ENCODE data around the gene EDARADD. TPM values are rescaled to one million over a fixed set of nuclear protein-coding genes. Genes with fewer than 3 reads are reported as not detected.

The EDARADD gene
- total and polyA plus RNA-seq, 4 donors: 0.13 to 0.67 (median 0.26) TPM

- no peaks in the 10 kb centered on the region for H3K27me3 ChIP-seq (ENCODE audit: control insufficient read depth in 4 of 4, insufficient read depth in 4 of 4, low read length in 3 of 4)
Measured at GRCh38 chr1:236509647-236510401, 115.7 kb downstream of the EDARADD start.

GRCh38 chr1:236511735-236512418, 117.8 kb downstream of the EDARADD start:
- TF ChIP-seq REST (IDR thresholded peaks at IDR 0.05) (no peak), TAF1 (conservative IDR thresholded peaks at IDR 0.05) (no peak), GABPA (IDR thresholded peaks at IDR 0.05 in 1 of 2, conservative IDR thresholded peaks at IDR 0.05 in 1 of 2) (no peak), HNF4A (conservative IDR thresholded peaks at IDR 0.05) (no peak), FOXA2 (IDR thresholded peaks at IDR 0.05) (no peak), HNF4G (IDR thresholded peaks at IDR 0.05) (no peak)
- Histone ChIP-seq H3K27me3 (ENCODE audit: control insufficient read depth in 4 of 4, insufficient read depth in 4 of 4, low read length in 3 of 4) (no peaks in the 10 kb centered on the region), H3K9ac (ENCODE audit: low read depth in 1 of 2, low read length in 2 of 2) (no peak overlapping the region), H3K4me1 (ENCODE audit: control insufficient read depth in 4 of 4, insufficient read depth in 4 of 4, low read length in 3 of 4) (peaks cover 5 to 27% (median 26%) of the 10 kb centered on the region in 4 donors), H3K9me3 (ENCODE audit: control insufficient read depth in 4 of 4, low read length in 3 of 4) (no peaks in the 10 kb centered on the region), H3K27ac (ENCODE audit: low read depth in 1 of 2, low read length in 2 of 2) (no peak overlapping the region), H3K36me3 (ENCODE audit: control insufficient read depth in 4 of 4, insufficient read depth in 3 of 4, low read depth in 1 of 4, low read length in 3 of 4) (no peaks in the 10 kb centered on the region), H3K4me3 (ENCODE audit: low read depth in 1 of 3, low read length in 3 of 3) (no peak overlapping the region)
- no peak for DNase-seq (ENCODE audit: low spot score)
- WGBS: 68% methylated on average over 11 of the region's 11 CpGs

More at GRCh38 chr1:236509647-236510401, 115.7 kb downstream of the EDARADD start:
- Histone ChIP-seq H3K9ac (ENCODE audit: low read depth in 1 of 2, low read length in 2 of 2) (no peak overlapping the region), H3K4me3 (ENCODE audit: low read depth in 1 of 3, low read length in 3 of 3) (no peak overlapping the region), H3K4me1 (ENCODE audit: control insufficient read depth in 4 of 4, insufficient read depth in 4 of 4, low read length in 3 of 4) (peaks cover 2 to 10% (median 8%) of the 10 kb centered on the region in 4 donors), H3K36me3 (ENCODE audit: control insufficient read depth in 4 of 4, insufficient read depth in 3 of 4, low read depth in 1 of 4, low read length in 3 of 4) (no peaks in the 10 kb centered on the region), H3K9me3 (ENCODE audit: control insufficient read depth in 4 of 4, low read length in 3 of 4) (no peaks in the 10 kb centered on the region), H3K27ac (ENCODE audit: low read depth in 1 of 2, low read length in 2 of 2) (no peak overlapping the region)
- no peak for DNase-seq (ENCODE audit: low spot score)
- TF ChIP-seq YY1 (IDR thresholded peaks at IDR 0.05) (no peak), SP1 (IDR thresholded peaks at IDR 0.05) (no peak), TAF1 (conservative IDR thresholded peaks at IDR 0.05) (no peak), RAD21 (IDR thresholded peaks at IDR 0.05) (no peak), GABPA (IDR thresholded peaks at IDR 0.05 in 1 of 2, conservative IDR thresholded peaks at IDR 0.05 in 1 of 2) (no peak), NR2F2 (IDR thresholded peaks at IDR 0.05) (no peak), FOXA2 (IDR thresholded peaks at IDR 0.05) (no peak)
- 82% methylated on average over 8 of the region's 8 CpGs for WGBS

GRCh38 chr1:236514703-236515442, 120.8 kb downstream of the EDARADD start:
- no peak overlapping the region for H3K4me3 ChIP-seq (ENCODE audit: low read depth in 1 of 3, low read length in 3 of 3)
- no peak for DNase-seq (ENCODE audit: low spot score)
- TF ChIP-seq HNF4A (conservative IDR thresholded peaks at IDR 0.05) (peak in 1 of 2 donors; percentile 7), CTCF (IDR thresholded peaks at IDR 0.05; ENCODE audit: low read depth, low read length, missing input control) (no peak), MAX (IDR thresholded peaks at IDR 0.05) (no peak), TAF1 (conservative IDR thresholded peaks at IDR 0.05) (no peak), ZBTB33 (IDR thresholded peaks at IDR 0.05) (no peak), SP1 (IDR thresholded peaks at IDR 0.05) (peak; percentile 50)

More at GRCh38 chr1:236514703-236515442, 120.8 kb downstream of the EDARADD start:
- Histone ChIP-seq H3K9ac (ENCODE audit: low read depth in 1 of 2, low read length in 2 of 2) (no peak overlapping the region), H3K36me3 (ENCODE audit: control insufficient read depth in 4 of 4, insufficient read depth in 3 of 4, low read depth in 1 of 4, low read length in 3 of 4) (no peaks in the 10 kb centered on the region), H3K27ac (ENCODE audit: low read depth in 1 of 2, low read length in 2 of 2) (peak overlapping the region; percentile 7 to 59), H3K4me1 (ENCODE audit: control insufficient read depth in 4 of 4, insufficient read depth in 4 of 4, low read length in 3 of 4) (peaks cover 3 to 37% (median 28%) of the 10 kb centered on the region in 4 donors), H3K9me3 (ENCODE audit: control insufficient read depth in 4 of 4, low read length in 3 of 4) (no peaks in the 10 kb centered on the region), H3K27me3 (ENCODE audit: control insufficient read depth in 4 of 4, insufficient read depth in 4 of 4, low read length in 3 of 4) (no peaks in the 10 kb centered on the region)
- WGBS: 42% methylated on average over 4 of the region's 4 CpGs

All from liver (tissue), 9 donors.